ENCODE results near the gene MT2A.
"Not testable (repeated sequence)": the region's sequence is repeated elsewhere in the genome, so short reads cannot be mapped to it uniquely, and the experiment has no call there.

Gene MT2A

GRCh38 chr16:56623184-56623583, 14.8 kb downstream of the MT2A start:
- not testable (repeated sequence) for DNase-seq

GRCh38 chr16:56623637-56624036, 15.3 kb downstream of the MT2A start:
- no peak for DNase-seq

- no peak for DNase-seq
Measured at GRCh38 chr16:56625140-56625942, 17.0 kb downstream of the MT2A start, which contains the start of gene MT1E. MT1E (plus strand) TSS chr16:56625781; CDS start chr16:56625852, 71 bp downstream.

GRCh38 chr16:56625943-56626654, 17.7 kb downstream of the MT2A start:
- no peak for DNase-seq

- DNase-seq: no peak
Measured at GRCh38 chr16:56626685-56627084, 18.3 kb downstream of the MT2A start.

- no peak for DNase-seq
Measured at GRCh38 chr16:56628486-56629350, 20.3 kb downstream of the MT2A start.

- DNase-seq: no peak
Measured at GRCh38 chr16:56629531-56629930, 21.1 kb downstream of the MT2A start.

- DNase-seq: no peak
Measured at GRCh38 chr16:56630134-56630533, 21.8 kb downstream of the MT2A start.

- no peak for DNase-seq
Measured at GRCh38 chr16:56631197-56631596, 22.8 kb downstream of the MT2A start.

- DNase-seq: no peak
Measured at GRCh38 chr16:56631832-56632155, 23.4 kb downstream of the MT2A start.

GRCh38 chr16:56632156-56632847, 23.9 kb downstream of the MT2A start, which contains the start of gene MT1M:
MT1M (plus strand) TSS chr16:56632659; CDS start chr16:56632732, 73 bp downstream.
- no peak for DNase-seq

GRCh38 chr16:56632848-56633365, 24.5 kb downstream of the MT2A start:
- no peak for DNase-seq

- no peak for DNase-seq
Measured at GRCh38 chr16:56633535-56633934, 25.2 kb downstream of the MT2A start.

- DNase-seq: no peak
Measured at GRCh38 chr16:56634715-56635440, 26.5 kb downstream of the MT2A start.

GRCh38 chr16:56635441-56635967, 27.1 kb downstream of the MT2A start:
- DNase-seq: no peak

GRCh38 chr16:56636616-56637413, 28.4 kb downstream of the MT2A start:
- DNase-seq: no peak

GRCh38 chr16:56637814-56638750, 29.7 kb downstream of the MT2A start, which contains the start of gene MT1A:
MT1A (plus strand) TSS chr16:56638666; CDS start chr16:56638739, 73 bp downstream.
- no peak for DNase-seq

GRCh38 chr16:56639045-56639444, 30.7 kb downstream of the MT2A start:
- no peak for DNase-seq

- DNase-seq: no peak
Measured at GRCh38 chr16:56640076-56640475, 31.7 kb downstream of the MT2A start.

Measured in SHP77 (cell line).